Stimulated activated CD8-positive, alpha-beta memory T cell treated with anti-CD3 and anti-CD28 coated beads, Interleukin-15, amount 100 ng/mL, for 1 hour (primary cell): ENCODE data around the gene ISCA2.

Experiments used
- DNase-seq: peaks from one replicate; pipeline ENCODE4 v3.0.0-alpha.2; 2020; ENCODE audit warnings: low read depth

Gene ISCA2

GRCh38 chr14:74483321-74483720 is 10.2 kb upstream of the ISCA2 start:
- DNase-seq = no peak

- DNase-seq = no peak
Measured at GRCh38 chr14:74486164-74486563, 7.4 kb upstream of the ISCA2 start.

- no peak for DNase-seq
Measured at GRCh38 chr14:74488786-74489397, 4.7 kb upstream of the ISCA2 start.

- no peak for DNase-seq
Measured at GRCh38 chr14:74490486-74490885, 3.1 kb upstream of the ISCA2 start.

- DNase-seq = no peak
Measured at GRCh38 chr14:74491956-74492775, 1.4 kb upstream of the ISCA2 start.

GRCh38 chr14:74492776-74493342 is 706 bp upstream of the ISCA2 start, which contains the start of gene NPC2:
Gene NPC2 (minus strand): TSS chr14:74493305. CDS start chr14:74493274, 31 bp downstream.
- DNase-seq = no peak

GRCh38 chr14:74495356-74495755 is 1.8 kb downstream of the ISCA2 start:
- no peak for DNase-seq

- DNase-seq = no peak
Measured at GRCh38 chr14:74500417-74501134, 7.0 kb downstream of the ISCA2 start.

GRCh38 chr14:74501135-74501614 is 7.6 kb downstream of the ISCA2 start:
- DNase-seq = no peak

- DNase-seq = no peak
Measured at GRCh38 chr14:74501691-74502090, 8.1 kb downstream of the ISCA2 start.

- no peak for DNase-seq
Measured at GRCh38 chr14:74502236-74503019, 8.9 kb downstream of the ISCA2 start.

GRCh38 chr14:74503291-74503937 is 9.8 kb downstream of the ISCA2 start:
- DNase-seq = no peak

GRCh38 chr14:74503938-74504335 is 10.4 kb downstream of the ISCA2 start:
- DNase-seq = no peak

GRCh38 chr14:74504412-74504811 is 10.8 kb downstream of the ISCA2 start:
- no peak for DNase-seq

- no peak for DNase-seq
Measured at GRCh38 chr14:74504874-74505720, 11.5 kb downstream of the ISCA2 start.

GRCh38 chr14:74505831-74506230 is 12.3 kb downstream of the ISCA2 start:
- DNase-seq = no peak

- DNase-seq = no peak
Measured at GRCh38 chr14:74506411-74506851, 12.9 kb downstream of the ISCA2 start.

- no peak for DNase-seq
Measured at GRCh38 chr14:74507085-74507484, 13.5 kb downstream of the ISCA2 start.

- no peak for DNase-seq
Measured at GRCh38 chr14:74507840-74508239, 14.3 kb downstream of the ISCA2 start.

- no peak for DNase-seq
Measured at GRCh38 chr14:74508292-74508731, 14.7 kb downstream of the ISCA2 start.
